Cardiac fibroblast (primary cell): ENCODE data around the gene C13orf46.

ENCODE experiments used
- DNase-seq, 2 donors: peaks; one replicate each; pipeline versions ENCODE4 v3.0.0 to v3.0.0-alpha.2; 2010; ENCODE audit warnings: low read depth in 2 of 2
- H3K4me3 ChIP-seq, 2 donors: replicated peaks in 1 of 2; 1 replicate in 1 of 2; 2 replicates in 1 of 2; pipeline ENCODE4 v1.5.1; 2011; ENCODE audit warnings: low read depth in 2 of 2, low read length in 2 of 2, mild to moderate bottlenecking in 2 of 2, moderate library complexity in 1 of 2
- CTCF ChIP-seq: IDR thresholded peaks from one replicate; pipeline ENCODE4 v1.5.1; 2011; ENCODE audit warnings: low read depth, mild to moderate bottlenecking, low read length, inconsistent platforms

C13orf46 gene

GRCh38 chr13:114019367-114019766, 45.5 kb upstream of the C13orf46 start:
- H3K4me3 ChIP-seq, result no peak overlapping the region
- no peak for TF ChIP-seq CTCF
- peak in 1 of 2 donors; percentile 22 for DNase-seq

GRCh38 chr13:114018461-114019055, 44.7 kb upstream of the C13orf46 start:
- DNase-seq, result no peak
- no peak overlapping the region for H3K4me3 ChIP-seq
- no peak for TF ChIP-seq CTCF

- no peak for TF ChIP-seq CTCF
- H3K4me3 ChIP-seq, result no peak overlapping the region
- DNase-seq, result no peak
Measured at GRCh38 chr13:114017966-114018365, 44.1 kb upstream of the C13orf46 start.

GRCh38 chr13:114017028-114017630, 43.3 kb upstream of the C13orf46 start:
- peak; percentile 43 to 53 for DNase-seq
- no peak overlapping the region for H3K4me3 ChIP-seq
- TF ChIP-seq CTCF, result peak; percentile 28

- no peak for TF ChIP-seq CTCF
Measured at GRCh38 chr13:114016321-114017027, 42.6 kb upstream of the C13orf46 start.

GRCh38 chr13:114015969-114016295, 42.1 kb upstream of the C13orf46 start:
- no peak overlapping the region for H3K4me3 ChIP-seq
- no peak for TF ChIP-seq CTCF
- peak in 1 of 2 donors; percentile 57 for DNase-seq

More at GRCh38 chr13:114016321-114017027, 42.6 kb upstream of the C13orf46 start:
- no peak for DNase-seq
- H3K4me3 ChIP-seq, result no peak overlapping the region
